MCF 10A (cell line): ENCODE measurements around the gene SLC29A3. TPM values are rescaled to one million over a fixed set of nuclear protein-coding genes. Genes with fewer than 3 reads are reported as not detected.

Source experiments
- BruUV-seq: library from RNA; stranded (reverse); fragments of 400-500 nt; replicated peaks from 2 replicates; lab custom pipeline; 2021; lab: Mats Ljungman, UMichigan
- CTCF ChIA-PET: fragments of 300-600 bp; sonication (Branson Sonifier 250); formaldehyde crosslinking; extraction: SDS; loops from one replicate; lab custom pipeline; 2021; ENCODE audit warnings: antibody characterized with exemption, inconsistent platforms; lab: Yijun Ruan, JAX
- POLR2A ChIA-PET: fragments of 300-600, 350-650 bp; sonication (Branson Sonifier 250); formaldehyde crosslinking; extraction: SDS; loops from one replicate; lab custom pipeline; 2020; ENCODE audit warnings: antibody characterized with exemption, inconsistent platforms; lab: Yijun Ruan, JAX
- DNase-seq: peaks from one replicate; pipeline ENCODE4 v3.0.0-alpha.2; 2018; ENCODE audit not compliant: unreplicated experiment
- H3K27ac Mint-ChIP-seq: one replicate; pipeline ENCODE4 v1.8.0; 2022; ENCODE audit warnings: mild to moderate bottlenecking, low read depth, mixed read lengths; ENCODE audit not compliant: unreplicated experiment
- H3K27me3 Mint-ChIP-seq: one replicate; pipeline ENCODE4 v1.8.0; 2022; ENCODE audit warnings: mixed read lengths; ENCODE audit not compliant: insufficient read depth, unreplicated experiment
- H3K36me3 Mint-ChIP-seq: one replicate; pipeline ENCODE4 v1.8.0; 2022; ENCODE audit warnings: mild to moderate bottlenecking, moderate library complexity, mixed read lengths; ENCODE audit not compliant: insufficient read depth, unreplicated experiment
- H3K4me1 Mint-ChIP-seq: one replicate; pipeline ENCODE4 v1.8.0; 2022; ENCODE audit warnings: mixed read lengths; ENCODE audit not compliant: insufficient read depth, unreplicated experiment
- H3K4me3 Mint-ChIP-seq: one replicate; pipeline ENCODE4 v1.8.0; 2022; ENCODE audit warnings: mild to moderate bottlenecking, moderate library complexity, mixed read lengths; ENCODE audit not compliant: unreplicated experiment
- H3K9me3 Mint-ChIP-seq: one replicate; pipeline ENCODE4 v1.8.0; 2022; ENCODE audit warnings: mixed read lengths; ENCODE audit not compliant: unreplicated experiment
- intact Hi-C: fragments of 100-400 bp; cut with micrococcal nuclease; formaldehyde crosslinking; loops from 2 replicates; pipeline ENCODE4 v1.14.1; 2022
- total RNA-seq: library from RNA; stranded (reverse); gene quantifications from 2 replicates; pipeline ENCODE4 v1.2.3, GENCODE V29; 2022
- TF ChIP-seq, protein P1 (sequence below): fragments of 200-600 bp; IDR thresholded peaks from one replicate; pipeline ENCODE4 v1.8.0; 2022; ENCODE audit warnings: antibody characterized with exemption, mild to moderate bottlenecking; ENCODE audit not compliant: unreplicated experiment

Gene SLC29A3
- total RNA-seq, 1 experiment from 2014 or later: 3.6 TPM

GRCh38 chr10:71284544-71285179, 34.4 kb upstream of the SLC29A3 start:
- no peaks in the 10 kb centered on the region for H3K9me3 Mint-ChIP-seq
- H3K27me3 Mint-ChIP-seq: no peaks in the 10 kb centered on the region
- H3K36me3 Mint-ChIP-seq: peaks cover 62% of the 10 kb centered on the region
- CTCF ChIA-PET: interaction anchor here (0.6 to 4.6 kb wide), 28 partner anchors 9 to 942 kb away, joined by 3 to 45 read pairs (median 4); partner anchors contain the start of gene UNC5B
- H3K27ac Mint-ChIP-seq: no peak overlapping the region
- TF ChIP-seq, protein P1, sequence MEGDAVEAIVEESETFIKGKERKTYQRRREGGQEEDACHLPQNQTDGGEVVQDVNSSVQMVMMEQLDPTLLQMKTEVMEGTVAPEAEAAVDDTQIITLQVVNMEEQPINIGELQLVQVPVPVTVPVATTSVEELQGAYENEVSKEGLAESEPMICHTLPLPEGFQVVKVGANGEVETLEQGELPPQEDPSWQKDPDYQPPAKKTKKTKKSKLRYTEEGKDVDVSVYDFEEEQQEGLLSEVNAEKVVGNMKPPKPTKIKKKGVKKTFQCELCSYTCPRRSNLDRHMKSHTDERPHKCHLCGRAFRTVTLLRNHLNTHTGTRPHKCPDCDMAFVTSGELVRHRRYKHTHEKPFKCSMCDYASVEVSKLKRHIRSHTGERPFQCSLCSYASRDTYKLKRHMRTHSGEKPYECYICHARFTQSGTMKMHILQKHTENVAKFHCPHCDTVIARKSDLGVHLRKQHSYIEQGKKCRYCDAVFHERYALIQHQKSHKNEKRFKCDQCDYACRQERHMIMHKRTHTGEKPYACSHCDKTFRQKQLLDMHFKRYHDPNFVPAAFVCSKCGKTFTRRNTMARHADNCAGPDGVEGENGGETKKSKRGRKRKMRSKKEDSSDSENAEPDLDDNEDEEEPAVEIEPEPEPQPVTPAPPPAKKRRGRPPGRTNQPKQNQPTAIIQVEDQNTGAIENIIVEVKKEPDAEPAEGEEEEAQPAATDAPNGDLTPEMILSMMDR: no peak
- no TSS peak for BruUV-seq
- no peak for DNase-seq
- intact Hi-C loops: loop anchor here (1.0 kb wide), 3 partner anchors 71 to 359 kb away; no protein-coding TSS in a partner anchor
- POLR2A ChIA-PET: no interaction called here
- no peaks in the 10 kb centered on the region for H3K4me1 Mint-ChIP-seq
- H3K4me3 Mint-ChIP-seq: no peak overlapping the region

DNA sequence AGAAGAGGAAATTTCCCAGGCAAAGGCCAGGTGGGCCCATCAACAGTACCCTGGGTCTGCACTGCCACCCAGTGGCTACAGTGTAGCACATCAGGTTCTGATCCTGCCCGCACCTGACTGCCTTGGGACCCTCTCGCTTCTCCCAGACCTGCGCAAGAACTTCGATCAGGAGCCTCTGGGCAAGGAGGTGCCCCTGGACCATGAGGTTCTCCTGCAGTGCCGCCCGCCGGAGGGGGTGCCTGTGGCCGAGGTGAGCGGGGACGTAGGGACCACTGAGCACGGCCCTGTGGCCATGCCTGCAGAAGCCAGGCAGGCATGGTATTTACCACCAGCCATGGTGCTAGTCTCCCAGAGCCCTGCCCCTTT, 33.9 kb upstream of the SLC29A3 start:
- intact Hi-C loops: loop anchor here (1.0 kb wide), 3 partner anchors 72 to 360 kb away; no protein-coding TSS in a partner anchor
- Mint-ChIP-seq H3K27ac (no peak overlapping the region), H3K27me3 (no peaks in the 10 kb centered on the region), H3K36me3 (peaks cover 63% of the 10 kb centered on the region), H3K4me3 (no peak overlapping the region), H3K9me3 (no peaks in the 10 kb centered on the region), H3K4me1 (no peaks in the 10 kb centered on the region)
- TF ChIP-seq, protein P1: peak; percentile 71
- ChIA-PET CTCF (interaction anchor here (0.6 to 4.6 kb wide), 29 partner anchors 8 to 465 kb away, joined by 3 to 45 read pairs (median 4); no protein-coding TSS in a partner anchor), POLR2A (no interaction called here)
- no TSS peak for BruUV-seq
- DNase-seq: peak; percentile 55

DNA sequence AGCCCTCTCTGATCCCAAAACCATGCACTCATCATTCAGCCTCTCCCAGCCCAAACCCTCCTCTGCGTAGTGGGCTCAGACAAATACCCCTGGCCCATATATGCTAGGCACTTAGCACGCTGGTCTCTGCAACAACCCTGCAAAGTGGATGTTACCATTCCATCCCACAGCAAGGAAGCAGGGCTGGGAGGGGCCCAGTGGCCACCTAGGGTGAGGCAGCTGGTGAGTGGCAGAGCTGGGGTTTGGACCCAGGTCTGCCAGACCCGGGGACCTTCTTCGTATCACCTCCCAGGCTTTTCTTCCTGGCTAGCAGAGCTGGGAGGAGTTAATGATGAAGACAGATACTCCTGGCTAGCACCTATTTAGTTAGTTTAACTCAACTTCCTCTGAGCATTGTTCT, 33.1 kb upstream of the SLC29A3 start:
- BruUV-seq: no TSS peak
- no peaks in the 10 kb centered on the region for H3K27me3 Mint-ChIP-seq
- POLR2A ChIA-PET: no interaction called here
- no peaks in the 10 kb centered on the region for H3K4me1 Mint-ChIP-seq
- H3K4me3 Mint-ChIP-seq: no peak overlapping the region
- TF ChIP-seq, protein P1: no peak
- no peak overlapping the region for H3K27ac Mint-ChIP-seq
- H3K36me3 Mint-ChIP-seq: peaks cover 63% of the 10 kb centered on the region
- intact Hi-C loops: loop anchor here (1.0 kb wide), 3 partner anchors 73 to 361 kb away; no protein-coding TSS in a partner anchor
- CTCF ChIA-PET: interaction anchor here (0.6 to 4.6 kb wide), 19 partner anchors 9 to 382 kb away, joined by 3 to 45 read pairs (median 4); no protein-coding TSS in a partner anchor
- H3K9me3 Mint-ChIP-seq: no peaks in the 10 kb centered on the region
- DNase-seq: no peak

DNA sequence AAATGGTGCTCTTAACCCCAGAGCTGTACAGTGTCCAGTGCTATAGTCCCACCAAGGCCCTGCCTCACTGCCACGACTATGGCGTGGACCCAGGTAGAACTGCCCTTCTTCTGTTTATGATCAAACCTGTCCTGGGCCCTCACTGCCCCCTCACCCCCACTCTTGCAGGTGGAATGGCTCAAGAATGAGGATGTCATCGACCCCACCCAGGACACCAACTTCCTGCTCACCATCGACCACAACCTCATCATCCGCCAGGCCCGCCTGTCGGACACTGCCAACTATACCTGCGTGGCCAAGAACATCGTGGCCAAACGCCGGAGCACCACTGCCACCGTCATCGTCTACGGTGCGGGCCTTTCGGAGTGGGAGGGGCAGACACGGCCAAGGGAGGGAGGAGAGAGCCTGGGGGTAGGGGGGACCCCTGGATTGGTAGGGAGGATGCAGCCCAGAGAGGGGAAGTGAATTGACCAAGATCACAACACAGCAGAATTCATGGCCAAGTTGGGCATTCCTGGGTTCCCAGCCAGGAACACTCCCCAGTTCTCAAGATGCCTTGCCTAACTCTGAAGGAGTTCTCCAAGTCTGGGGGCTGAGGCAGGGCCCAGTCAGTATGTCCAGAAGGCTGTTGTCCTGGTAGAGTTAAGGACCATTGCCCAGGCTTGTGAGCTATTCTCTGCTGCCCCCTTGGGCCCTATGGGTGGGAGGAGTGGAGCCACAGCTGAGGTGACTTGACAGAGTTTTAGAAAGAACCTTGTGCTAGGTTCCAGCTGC, 32.4 kb upstream of the SLC29A3 start:
- Mint-ChIP-seq H3K9me3 (no peaks in the 10 kb centered on the region), H3K4me1 (no peaks in the 10 kb centered on the region), H3K36me3 (peaks cover 56% of the 10 kb centered on the region), H3K4me3 (no peak overlapping the region), H3K27ac (no peak overlapping the region), H3K27me3 (no peaks in the 10 kb centered on the region)
- TF ChIP-seq, protein P1: no peak
- CTCF ChIA-PET: interaction anchor here (0.7 to 4.6 kb wide), 8 partner anchors 11 to 383 kb away, joined by 3 to 45 read pairs (median 5); no protein-coding TSS in a partner anchor
- no TSS peak for BruUV-seq
- no peak for DNase-seq
- POLR2A ChIA-PET: interaction anchor here (0.6 kb wide), 1 partner anchor 10 kb away, joined by 4 read pairs; no protein-coding TSS in a partner anchor
- intact Hi-C loops: no loop called here
